ENCODE measurements around the gene CSK.
"Not testable (repeated sequence)": the region's sequence is repeated elsewhere in the genome, so short reads cannot be mapped to it uniquely, and the experiment has no call there.

The CSK gene

GRCh38 chr15:74781431-74782258 is at the start of gene CSK:
CSK (plus strand) TSS chr15:74782080; CDS start chr15:74798298, 16,218 bp downstream.
- peak; percentile 57 to 62 for DNase-seq

- DNase-seq: no peak
Observed at GRCh38 chr15:74732846-74733245, 49.0 kb upstream of the CSK start.

- no peak for DNase-seq
Observed at GRCh38 chr15:74733269-74733668, 48.6 kb upstream of the CSK start.

- DNase-seq: no peak
Observed at GRCh38 chr15:74735305-74735704, 46.6 kb upstream of the CSK start.

- DNase-seq: not testable (repeated sequence)
Observed at GRCh38 chr15:74738239-74738638, 43.6 kb upstream of the CSK start.

- no peak for DNase-seq
Observed at GRCh38 chr15:74742422-74742821, 39.5 kb upstream of the CSK start.

GRCh38 chr15:74746389-74746788 is 35.5 kb upstream of the CSK start:
- no peak for DNase-seq

- DNase-seq: no peak
Observed at GRCh38 chr15:74748322-74748946, 33.4 kb upstream of the CSK start, which contains the start of gene CYP1A2. CYP1A2 (plus strand) TSS chr15:74748845; CDS start chr15:74749739, 894 bp downstream.

- no peak for DNase-seq
Observed at GRCh38 chr15:74749832-74750231, 32.0 kb upstream of the CSK start.

GRCh38 chr15:74750751-74751150 is 31.1 kb upstream of the CSK start:
- no peak for DNase-seq

- DNase-seq: no peak
Observed at GRCh38 chr15:74752011-74752410, 29.9 kb upstream of the CSK start.

- DNase-seq: no peak
Observed at GRCh38 chr15:74752531-74752930, 29.3 kb upstream of the CSK start.

GRCh38 chr15:74754593-74755215 is 27.2 kb upstream of the CSK start:
- no peak for DNase-seq

GRCh38 chr15:74758736-74759135 is 23.1 kb upstream of the CSK start:
- DNase-seq: no peak

- no peak for DNase-seq
Observed at GRCh38 chr15:74762791-74763150, 19.1 kb upstream of the CSK start.

GRCh38 chr15:74763416-74763815 is 18.5 kb upstream of the CSK start:
- no peak for DNase-seq

- DNase-seq: no peak
Observed at GRCh38 chr15:74767167-74768098, 14.4 kb upstream of the CSK start.

GRCh38 chr15:74768099-74768770 is 13.6 kb upstream of the CSK start:
- no peak for DNase-seq

- DNase-seq: peak; percentile 57 to 59
Observed at GRCh38 chr15:74768771-74769342, 13.0 kb upstream of the CSK start.

- no peak for DNase-seq
Observed at GRCh38 chr15:74769463-74770025, 12.3 kb upstream of the CSK start.

GRCh38 chr15:74770211-74770903 is 11.5 kb upstream of the CSK start:
- DNase-seq: no peak
